Activated CD4-positive, alpha-beta T cell treated with anti-CD3 and anti-CD28 coated beads, Interleukin-2, amount 50 U/mL, for 1 hour (primary cell): Measurements from ENCODE around the gene ULBP3.
A peak's percentile ranks its signal among the peaks of the same experiment; 100 is the strongest.

Experiments used
- DNase-seq: peaks from one replicate; pipeline ENCODE4 v3.0.0-alpha.2; 2020

Gene ULBP3

GRCh38 chr6:150068720-150069648 is at the start of gene ULBP3:
Gene ULBP3 (minus strand): TSS chr6:150069121. CDS start chr6:150069066, 55 bp downstream.
- peak; percentile 60 for DNase-seq

GRCh38 chr6:150118627-150119026 is 49.7 kb upstream of the ULBP3 start:
- no peak for DNase-seq

GRCh38 chr6:150118203-150118602 is 49.3 kb upstream of the ULBP3 start:
- no peak for DNase-seq

GRCh38 chr6:150116200-150116800 is 47.4 kb upstream of the ULBP3 start:
- DNase-seq, result no peak

GRCh38 chr6:150115769-150116168 is 46.8 kb upstream of the ULBP3 start:
- no peak for DNase-seq

- no peak for DNase-seq
Observed at GRCh38 chr6:150112233-150112632, 43.3 kb upstream of the ULBP3 start.

GRCh38 chr6:150102750-150103270 is 33.9 kb upstream of the ULBP3 start:
- DNase-seq, result no peak

GRCh38 chr6:150100745-150101144 is 31.8 kb upstream of the ULBP3 start:
- no peak for DNase-seq

- no peak for DNase-seq
Observed at GRCh38 chr6:150099953-150100352, 31.0 kb upstream of the ULBP3 start.

GRCh38 chr6:150099546-150099945 is 30.6 kb upstream of the ULBP3 start:
- no peak for DNase-seq

GRCh38 chr6:150098155-150098554 is 29.2 kb upstream of the ULBP3 start:
- no peak for DNase-seq

GRCh38 chr6:150093397-150093796 is 24.5 kb upstream of the ULBP3 start:
- DNase-seq, result no peak

- no peak for DNase-seq
Observed at GRCh38 chr6:150091476-150091875, 22.6 kb upstream of the ULBP3 start.

GRCh38 chr6:150090328-150090727 is 21.4 kb upstream of the ULBP3 start:
- no peak for DNase-seq

GRCh38 chr6:150088481-150089154 is 19.7 kb upstream of the ULBP3 start:
- no peak for DNase-seq

GRCh38 chr6:150087336-150087735 is 18.4 kb upstream of the ULBP3 start:
- DNase-seq, result no peak

GRCh38 chr6:150086026-150086425 is 17.1 kb upstream of the ULBP3 start:
- no peak for DNase-seq

- DNase-seq, result no peak
Observed at GRCh38 chr6:150084426-150084825, 15.5 kb upstream of the ULBP3 start.

GRCh38 chr6:150083839-150084238 is 14.9 kb upstream of the ULBP3 start:
- DNase-seq, result no peak

- DNase-seq, result no peak
Observed at GRCh38 chr6:150081702-150082101, 12.8 kb upstream of the ULBP3 start.

GRCh38 chr6:150079604-150080003 is 10.7 kb upstream of the ULBP3 start:
- no peak for DNase-seq

GRCh38 chr6:150078788-150079187 is 9.9 kb upstream of the ULBP3 start:
- DNase-seq, result no peak

- DNase-seq, result no peak
Observed at GRCh38 chr6:150076196-150076893, 7.4 kb upstream of the ULBP3 start.
